HL-60 (cell line): ENCODE results near the gene RGMA.

Experiments
- DNase-seq, 2 experiments: peaks; one replicate each; pipeline ENCODE4 v3.0.0-alpha.2; 2010 to 2020; ENCODE audit warnings: low read depth in 1 of 2, low spot score in 1 of 2
- H3K27ac ChIP-seq: fragments of 250-450 bp; sonication (Bioruptor Pico); replicated peaks from 2 replicates; pipeline ENCODE4 v1.5.1; 2020; ENCODE audit warnings: mild to moderate bottlenecking, moderate library complexity
- H3K27me3 ChIP-seq: fragments of 250-450 bp; sonication (Bioruptor Pico); 2 replicates; pipeline ENCODE4 v1.5.1; 2021; ENCODE audit warnings: mild to moderate bottlenecking, moderate library complexity; ENCODE audit not compliant: insufficient read depth, poor library complexity, severe bottlenecking
- H3K4me3 ChIP-seq: replicated peaks from 2 replicates; pipeline ENCODE4 v1.5.1; 2011; ENCODE audit warnings: mild to moderate bottlenecking, control low read depth, low read length; ENCODE audit not compliant: insufficient read depth
- CTCF ChIP-seq: IDR thresholded peaks from one replicate; pipeline ENCODE4 v1.5.1; 2011; ENCODE audit warnings: low read length, control low read depth, inconsistent platforms; ENCODE audit not compliant: insufficient read depth
- GABPA ChIP-seq: IDR thresholded peaks from 2 replicates; pipeline ENCODE4 v1.6.1; 2012; ENCODE audit warnings: low read depth
- POLR2AphosphoS5 ChIP-seq: IDR thresholded peaks from 2 replicates; pipeline ENCODE4 v1.6.1; 2012; ENCODE audit warnings: low read depth
- REST ChIP-seq: IDR thresholded peaks from 2 replicates; pipeline ENCODE4 v1.6.1; 2012; ENCODE audit warnings: low read depth; ENCODE audit not compliant: insufficient replicate concordance
- SPI1 ChIP-seq: IDR thresholded peaks from 2 replicates; pipeline ENCODE4 v1.6.1; 2012; ENCODE audit warnings: low read depth, mild to moderate bottlenecking, borderline replicate concordance

RGMA gene

GRCh38 chr15:93082861-93083260, 6.2 kb downstream of the RGMA start:
- DNase-seq, result no peak
- TF ChIP-seq POLR2AphosphoS5 (no peak), GABPA (no peak), SPI1 (no peak), REST (no peak), CTCF (no peak)
- no peak overlapping the region for H3K27ac ChIP-seq
- peaks cover 25% of the 10 kb centered on the region for H3K27me3 ChIP-seq
- no peak overlapping the region for H3K4me3 ChIP-seq

GRCh38 chr15:93081399-93081798, 7.6 kb downstream of the RGMA start:
- H3K4me3 ChIP-seq, result no peak overlapping the region
- TF ChIP-seq POLR2AphosphoS5, result no peak
- TF ChIP-seq REST, result no peak
- TF ChIP-seq SPI1, result no peak
- TF ChIP-seq CTCF, result no peak
- no peak for TF ChIP-seq GABPA
- H3K27me3 ChIP-seq, result peaks cover 23% of the 10 kb centered on the region
- H3K27ac ChIP-seq, result no peak overlapping the region
- DNase-seq, result no peak

- TF ChIP-seq GABPA (no peak), REST (no peak), POLR2AphosphoS5 (no peak), SPI1 (no peak), CTCF (no peak)
- no peak for DNase-seq
- H3K4me3 ChIP-seq, result no peak overlapping the region
- peaks cover 25% of the 10 kb centered on the region for H3K27me3 ChIP-seq
- no peak overlapping the region for H3K27ac ChIP-seq
These were observed 8.6 kb downstream of the RGMA start for GRCh38 chr15:93080451-93080850.
